RWPE2 (cell line): ENCODE measurements around the gene HOXD8.
A peak's percentile ranks its signal among the peaks of the same experiment; 100 is the strongest.

Experiments
- ATAC-seq: fragments of 200-7000 bp; cut with Tn5 transposase; 3 replicates; pipeline ENCODE4 v1.9.1; 2021; ENCODE audit warnings: low read depth
- DNase-seq: peaks from one replicate; pipeline ENCODE4 v3.0.0-alpha.2; 2020; ENCODE audit warnings: low spot score
- H3K27ac ChIP-seq: fragments of 450-650 bp; 2 replicates; pipeline ENCODE4 v1.5.1; 2017; ENCODE audit warnings: mild to moderate bottlenecking; ENCODE audit not compliant: poor library complexity, severe bottlenecking
- H3K27me3 ChIP-seq: fragments of 250-450 bp; sonication (Bioruptor Pico); 2 replicates; pipeline ENCODE4 v1.5.1; 2021; ENCODE audit warnings: mild to moderate bottlenecking, moderate library complexity; ENCODE audit not compliant: insufficient read depth, poor library complexity, severe bottlenecking
- H3K36me3 ChIP-seq: fragments of 250-450 bp; sonication (Bioruptor Pico); 2 replicates; pipeline ENCODE4 v1.5.1; 2020; ENCODE audit warnings: low read depth, mild to moderate bottlenecking, moderate library complexity
- H3K4me1 ChIP-seq: fragments of 250-450 bp; sonication (Bioruptor Pico); 2 replicates; pipeline ENCODE4 v1.5.1; 2021; ENCODE audit warnings: mild to moderate bottlenecking, moderate library complexity; ENCODE audit not compliant: insufficient read depth, poor library complexity, severe bottlenecking
- H3K4me3 ChIP-seq: fragments of 250-450 bp; sonication (Bioruptor Pico); 2 replicates; pipeline ENCODE4 v1.5.1; 2021; ENCODE audit warnings: mild to moderate bottlenecking, moderate library complexity; ENCODE audit not compliant: severe bottlenecking
- H3K9me3 ChIP-seq: fragments of 250-450 bp; sonication (Bioruptor Pico); 2 replicates; pipeline ENCODE4 v1.5.1; 2021; ENCODE audit warnings: mild to moderate bottlenecking, moderate library complexity; ENCODE audit not compliant: severe bottlenecking
- TF ChIP-seq, protein P1 (sequence below): fragments of 450-650 bp; IDR thresholded peaks from one replicate; pipeline ENCODE4 v1.5.1; 2017; ENCODE audit warnings: mild to moderate bottlenecking, moderate library complexity; ENCODE audit not compliant: poor library complexity, severe bottlenecking

The HOXD8 gene

DNA sequence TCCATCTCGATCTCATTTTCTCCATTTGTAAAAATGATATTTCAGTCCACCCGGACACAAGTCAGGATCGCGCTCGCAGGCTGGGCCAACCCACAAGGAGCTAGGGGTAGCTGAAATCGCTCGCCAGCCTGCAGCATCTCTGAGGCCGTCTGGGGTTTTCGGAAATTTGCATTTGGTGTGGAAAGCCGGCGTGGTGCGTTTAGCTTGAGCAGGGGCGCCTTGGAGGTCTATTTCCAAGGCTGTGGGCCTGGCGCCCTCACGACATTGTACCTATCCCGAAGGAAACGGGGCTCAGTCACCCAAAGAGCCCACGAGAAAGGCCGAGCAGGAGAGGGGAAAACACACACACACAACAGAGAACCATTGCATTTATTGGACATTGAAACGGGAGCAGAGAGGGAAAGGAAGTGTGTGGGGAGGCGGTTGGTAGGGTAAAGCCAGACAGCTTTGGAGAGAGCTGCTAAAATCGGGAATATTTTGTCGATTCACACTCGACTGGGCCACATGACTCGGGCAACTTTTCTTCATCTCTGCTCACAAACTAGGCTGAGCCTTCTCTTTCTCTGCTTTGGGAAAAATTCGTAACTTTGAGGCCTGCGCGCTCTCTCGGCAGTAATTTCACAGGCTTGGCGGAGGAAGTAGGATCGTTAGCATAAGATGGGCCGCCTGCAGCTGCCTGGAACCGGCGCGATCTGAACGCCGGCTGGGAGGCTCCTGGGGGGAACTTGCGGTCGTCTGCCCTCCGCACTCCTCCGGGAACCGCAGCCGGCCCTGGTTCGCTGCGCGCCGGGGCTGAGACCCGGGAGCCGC, 1.1 kb upstream of the HOXD8 start:
- Histone ChIP-seq H3K4me1 (peaks cover 5% of the 10 kb centered on the region), H3K27me3 (no peaks in the 10 kb centered on the region), H3K36me3 (peaks cover 6% of the 10 kb centered on the region), H3K4me3 (no peak overlapping the region), H3K27ac (no peak overlapping the region), H3K9me3 (no peaks in the 10 kb centered on the region)
- TF ChIP-seq, protein P1, sequence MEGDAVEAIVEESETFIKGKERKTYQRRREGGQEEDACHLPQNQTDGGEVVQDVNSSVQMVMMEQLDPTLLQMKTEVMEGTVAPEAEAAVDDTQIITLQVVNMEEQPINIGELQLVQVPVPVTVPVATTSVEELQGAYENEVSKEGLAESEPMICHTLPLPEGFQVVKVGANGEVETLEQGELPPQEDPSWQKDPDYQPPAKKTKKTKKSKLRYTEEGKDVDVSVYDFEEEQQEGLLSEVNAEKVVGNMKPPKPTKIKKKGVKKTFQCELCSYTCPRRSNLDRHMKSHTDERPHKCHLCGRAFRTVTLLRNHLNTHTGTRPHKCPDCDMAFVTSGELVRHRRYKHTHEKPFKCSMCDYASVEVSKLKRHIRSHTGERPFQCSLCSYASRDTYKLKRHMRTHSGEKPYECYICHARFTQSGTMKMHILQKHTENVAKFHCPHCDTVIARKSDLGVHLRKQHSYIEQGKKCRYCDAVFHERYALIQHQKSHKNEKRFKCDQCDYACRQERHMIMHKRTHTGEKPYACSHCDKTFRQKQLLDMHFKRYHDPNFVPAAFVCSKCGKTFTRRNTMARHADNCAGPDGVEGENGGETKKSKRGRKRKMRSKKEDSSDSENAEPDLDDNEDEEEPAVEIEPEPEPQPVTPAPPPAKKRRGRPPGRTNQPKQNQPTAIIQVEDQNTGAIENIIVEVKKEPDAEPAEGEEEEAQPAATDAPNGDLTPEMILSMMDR: no peak
- ATAC-seq (no peak), DNase-seq (no peak)

DNA sequence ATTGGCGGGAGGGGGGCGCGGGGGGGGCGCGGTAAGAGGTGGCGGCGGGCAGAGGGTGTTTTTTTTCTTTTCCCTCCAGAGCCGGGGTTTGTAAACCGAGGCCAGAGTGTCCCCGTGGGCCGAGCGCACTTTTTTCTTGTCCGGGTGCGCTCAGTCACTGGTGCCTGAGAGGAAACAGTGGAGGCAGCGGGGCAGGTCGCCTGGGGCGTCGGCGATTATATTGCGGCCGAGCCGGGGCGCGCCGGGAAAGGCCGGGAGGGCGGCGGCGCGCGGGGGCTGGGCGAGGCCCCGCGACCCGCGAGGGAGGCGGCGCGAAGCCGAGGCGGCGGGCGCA, 275 bp downstream of the HOXD8 start:
- H3K9me3 ChIP-seq: no peaks in the 10 kb centered on the region
- TF ChIP-seq, protein P1: no peak
- H3K27ac ChIP-seq: peak overlapping the region; percentile 65
- DNase-seq (no peak), ATAC-seq (peak; percentile 9; the same call in 2 of the 3 replicates)
- no peaks in the 10 kb centered on the region for H3K27me3 ChIP-seq
- H3K36me3 ChIP-seq: no peaks in the 10 kb centered on the region
- peaks cover 5% of the 10 kb centered on the region for H3K4me1 ChIP-seq
- peak overlapping the region; percentile 96 for H3K4me3 ChIP-seq

DNA sequence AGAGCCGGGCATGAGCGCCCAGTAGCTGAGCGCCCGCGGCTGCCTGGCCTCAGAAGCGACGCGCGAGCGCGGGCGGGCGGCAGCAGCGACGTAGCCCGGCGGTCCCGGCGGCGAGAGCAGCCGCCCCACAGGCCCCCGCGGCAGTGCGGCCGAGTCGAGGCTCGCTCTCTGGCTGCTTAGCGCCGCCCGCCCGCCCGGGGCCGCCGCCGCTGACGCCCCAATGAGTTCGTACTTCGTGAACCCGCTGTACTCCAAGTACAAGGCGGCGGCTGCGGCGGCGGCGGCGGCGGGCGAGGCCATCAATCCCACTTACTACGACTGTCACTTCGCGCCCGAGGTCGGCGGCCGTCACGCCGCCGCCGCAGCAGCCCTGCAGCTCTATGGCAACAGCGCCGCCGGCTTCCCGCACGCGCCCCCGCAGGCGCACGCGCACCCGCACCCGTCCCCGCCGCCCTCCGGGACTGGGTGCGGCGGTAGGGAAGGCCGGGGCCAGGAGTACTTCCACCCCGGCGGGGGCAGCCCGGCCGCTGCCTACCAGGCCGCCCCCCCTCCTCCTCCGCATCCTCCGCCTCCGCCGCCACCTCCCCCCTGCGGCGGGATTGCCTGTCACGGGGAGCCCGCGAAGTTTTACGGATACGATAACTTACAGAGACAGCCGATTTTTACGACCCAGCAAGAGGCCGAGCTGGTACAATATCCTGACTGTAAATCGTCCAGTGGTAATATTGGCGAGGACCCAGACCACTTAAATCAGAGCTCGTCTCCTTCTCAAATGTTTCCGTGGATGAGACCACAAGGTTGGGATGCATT, 847 bp downstream of the HOXD8 start:
- H3K27ac ChIP-seq: peak overlapping the region; percentile 65
- H3K27me3 ChIP-seq: no peaks in the 10 kb centered on the region

DNA sequence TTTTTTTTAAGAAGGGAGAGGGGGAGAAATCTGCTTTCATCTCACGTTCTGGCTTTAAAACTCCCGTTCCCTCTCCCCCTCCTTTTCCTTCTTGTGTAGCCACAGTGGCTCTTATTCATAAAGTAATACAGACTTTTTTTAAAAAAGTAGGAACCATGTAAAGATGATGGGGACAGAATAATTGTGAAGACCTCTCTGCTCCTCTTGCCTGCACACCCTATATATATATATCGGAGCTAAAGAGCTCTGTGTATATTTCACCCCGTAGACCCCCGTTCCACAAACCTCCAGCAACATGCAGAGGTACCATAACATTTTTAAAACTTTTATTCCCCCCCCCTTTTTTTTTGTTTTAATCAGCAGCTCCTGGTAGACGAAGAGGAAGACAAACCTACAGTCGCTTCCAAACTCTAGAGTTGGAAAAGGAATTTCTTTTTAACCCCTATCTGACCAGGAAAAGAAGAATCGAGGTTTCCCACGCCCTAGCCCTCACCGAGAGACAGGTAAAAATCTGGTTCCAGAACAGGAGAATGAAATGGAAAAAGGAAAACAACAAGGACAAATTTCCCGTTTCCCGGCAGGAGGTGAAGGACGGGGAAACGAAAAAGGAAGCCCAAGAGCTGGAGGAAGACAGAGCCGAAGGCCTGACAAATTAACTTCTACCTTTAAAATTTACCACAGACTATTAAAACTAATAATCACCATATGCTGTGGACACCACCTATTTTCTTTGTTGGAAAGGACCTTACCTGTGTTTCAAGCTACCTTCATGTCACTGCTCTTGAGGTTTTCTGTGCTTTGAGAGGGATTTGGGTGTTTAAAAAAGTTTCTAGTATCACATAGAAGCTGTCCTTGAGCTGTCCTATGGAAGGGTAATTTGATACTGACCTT, 1.7 kb downstream of the HOXD8 start:
- Histone ChIP-seq H3K27me3 (no peaks in the 10 kb centered on the region), H3K36me3 (no peaks in the 10 kb centered on the region), H3K27ac (peak overlapping the region; percentile 65), H3K4me3 (peak overlapping the region; percentile 96), H3K9me3 (no peaks in the 10 kb centered on the region), H3K4me1 (peaks cover 16% of the 10 kb centered on the region)
- ATAC-seq (no peak), DNase-seq (no peak)
- TF ChIP-seq, protein P1: no peak

More for the DNA sequence above, 847 bp downstream of the HOXD8 start:
- ATAC-seq: peak; percentile 59
- Histone ChIP-seq H3K9me3 (no peaks in the 10 kb centered on the region), H3K36me3 (no peaks in the 10 kb centered on the region), H3K4me3 (peak overlapping the region; percentile 96), H3K4me1 (peaks cover 9% of the 10 kb centered on the region)
- TF ChIP-seq, protein P1: peak; percentile 9
- DNase-seq: no peak
